CD14-positive monocyte (primary cell): ENCODE results near the gene CCDC13. TPM values are rescaled to one million over a fixed set of nuclear protein-coding genes. Genes with fewer than 3 reads are reported as not detected.

Experiments
- DNase-seq, 3 donors: peaks; one replicate each; pipeline ENCODE4 v3.0.0-alpha.2; 2011 to 2022
- H2AFZ ChIP-seq: 2 replicates; pipeline ENCODE4 v1.6.0; 2012; ENCODE audit warnings: mild to moderate bottlenecking, low read depth, low read length, inconsistent platforms; ENCODE audit not compliant: insufficient read depth, poor library complexity, severe bottlenecking
- H3K27ac ChIP-seq, 2 donors: 1 replicate in 1 of 2; 2 replicates in 1 of 2; pipeline ENCODE4 v1.5.1; 2012 to 2013; ENCODE audit warnings: low read length in 2 of 2, control low read depth in 1 of 2, inconsistent platforms in 1 of 2, low read depth in 1 of 2, mild to moderate bottlenecking in 1 of 2
- H3K27me3 ChIP-seq, 2 donors: one replicate each; pipeline versions ENCODE4 v1.6.0 to v1.6.1; 2011 to 2013; ENCODE audit warnings: low read length in 2 of 2; ENCODE audit not compliant: control insufficient read depth in 2 of 2, insufficient read depth in 2 of 2
- H3K36me3 ChIP-seq, 2 donors: replicated peaks in 1 of 2; 1 replicate in 1 of 2; 2 replicates in 1 of 2; pipeline versions ENCODE4 v1.5.1 to v1.6.1; 2012 to 2013; ENCODE audit warnings: low read length in 2 of 2, control low read depth in 1 of 2, inconsistent platforms in 1 of 2, mild to moderate bottlenecking in 1 of 2; ENCODE audit not compliant: insufficient read depth in 2 of 2, control insufficient read depth in 1 of 2
- H3K4me1 ChIP-seq, 2 donors: 1 replicate in 1 of 2; 2 replicates in 1 of 2; pipeline versions ENCODE4 v1.5.1 to v1.6.1; 2012 to 2013; ENCODE audit warnings: low read length in 2 of 2, control low read depth in 1 of 2, inconsistent platforms in 1 of 2, mild to moderate bottlenecking in 1 of 2, moderate library complexity in 1 of 2; ENCODE audit not compliant: insufficient read depth in 2 of 2, control insufficient read depth in 1 of 2
- H3K4me2 ChIP-seq: replicated peaks from 2 replicates; pipeline ENCODE3; 2012; ENCODE audit warnings: low read length, moderate library complexity, mild to moderate bottlenecking; ENCODE audit not compliant: poor library complexity, severe bottlenecking; ENCODE audit errors: extremely low read depth
- H3K4me3 ChIP-seq, 3 experiments: fragments of 200-600 bp in 1 of 3; sonication (generic) in 1 of 3; replicated peaks in 1 of 3; 1 replicate in 2 of 3; 2 replicates in 1 of 3; pipeline ENCODE4 v1.5.1; 2011 to 2013; ENCODE audit warnings: low read length in 3 of 3, mild to moderate bottlenecking in 3 of 3, control low read depth in 2 of 3, low read depth in 2 of 3, inconsistent platforms in 1 of 3, moderate library complexity in 1 of 3
- H3K79me2 ChIP-seq: 2 replicates; pipeline ENCODE4 v1.6.0; 2012; ENCODE audit warnings: mild to moderate bottlenecking, control low read depth, inconsistent platforms, low read length, moderate library complexity; ENCODE audit not compliant: insufficient read depth
- H3K9ac ChIP-seq: 2 replicates; pipeline ENCODE4 v1.6.0; 2017; ENCODE audit warnings: low read length, mild to moderate bottlenecking; ENCODE audit not compliant: insufficient read depth, poor library complexity, severe bottlenecking
- H3K9me3 ChIP-seq, 2 donors: replicated peaks in 1 of 2; 1 replicate in 1 of 2; 2 replicates in 1 of 2; pipeline versions ENCODE4 v1.5.1 to v1.6.1; 2012 to 2013; ENCODE audit warnings: low read length in 2 of 2, control low read depth in 1 of 2; ENCODE audit not compliant: control insufficient read depth in 1 of 2, insufficient read depth in 1 of 2
- H4K20me1 ChIP-seq: 2 replicates; pipeline ENCODE4 v1.6.0; 2012; ENCODE audit warnings: mild to moderate bottlenecking, low read length, control low read depth, moderate library complexity; ENCODE audit not compliant: insufficient read depth
- H3K27ac Mint-ChIP-seq, 7 donors: one replicate each; pipeline ENCODE4 v1.8.0; 2020; ENCODE audit warnings: mild to moderate bottlenecking in 7 of 7, mixed read lengths in 7 of 7, moderate library complexity in 6 of 7, inconsistent platforms in 2 of 7
- H3K27me3 Mint-ChIP-seq, 3 donors: one replicate each; pipeline ENCODE4 v1.8.0; 2021 to 2022; ENCODE audit warnings: low read depth in 3 of 3, mild to moderate bottlenecking in 3 of 3, mixed read lengths in 3 of 3, moderate library complexity in 3 of 3, inconsistent platforms in 1 of 3
- H3K36me3 Mint-ChIP-seq, 2 donors: one replicate each; pipeline ENCODE4 v1.8.0; 2020; ENCODE audit warnings: mixed read lengths in 2 of 2, inconsistent platforms in 1 of 2, mild to moderate bottlenecking in 1 of 2
- H3K4me1 Mint-ChIP-seq: one replicate; pipeline ENCODE4 v1.8.0; 2020; ENCODE audit warnings: mild to moderate bottlenecking, mixed read lengths
- H3K4me3 Mint-ChIP-seq, 2 donors: one replicate each; pipeline ENCODE4 v1.8.0; 2020; ENCODE audit warnings: mild to moderate bottlenecking in 2 of 2, mixed read lengths in 2 of 2, moderate library complexity in 1 of 2
- H3K9me3 Mint-ChIP-seq, 7 donors: one replicate each; pipeline ENCODE4 v1.8.0; 2020 to 2022; ENCODE audit warnings: mixed read lengths in 7 of 7, mild to moderate bottlenecking in 6 of 7, moderate library complexity in 6 of 7, inconsistent platforms in 2 of 7
- CTCF ChIP-seq: fragments of 200-600 bp; IDR thresholded peaks from one replicate; pipeline ENCODE4 v1.8.0; 2022; ENCODE audit warnings: antibody characterized with exemption, mild to moderate bottlenecking
- WGBS: methylation state at CpG from one replicate; pipeline ENCODE4 v1.1.5; 2013; ENCODE audit warnings: missing lambda C conversion rate; ENCODE audit not compliant: insufficient coverage; 5-methylcytosine and 5-hydroxymethylcytosine counted together
- intact Hi-C, 2 donors: fragments of 100-400 bp; cut with micrococcal nuclease; formaldehyde crosslinking; loops; one replicate each; pipeline versions ENCODE4 v1.15.0 to v1.15.1; 2023
- polyA plus RNA-seq, 3 donors: library from polyadenylated mRNA; depleted of rRNA in 1 of 3; unstranded in 2 of 3; stranded (reverse) in 1 of 3; fragments of 300-500 nt in 2 of 3; fragments of >200 nt in 1 of 3; fragmentation: Illumina TruSeq in 2 of 3; gene quantifications; 1 replicate in 2 of 3; 2 replicates in 1 of 3; pipeline ENCODE4 v1.2.3, GENCODE V29; 2012 to 2021

Gene CCDC13
- polyA plus RNA-seq, 3 donors: 0.97 to 2.4 (median 1.8) TPM

GRCh38 chr3:42752961-42753360 lies 20.1 kb downstream of the CCDC13 start:
- Histone ChIP-seq H3K4me1 (peaks cover 15 to 28% of the 10 kb centered on the region in 2 donors), H3K4me3 (no peak overlapping the region), H4K20me1 (no peaks in the 10 kb centered on the region), H2AFZ (no peak overlapping the region), H3K36me3 (no peaks in the 10 kb centered on the region), H3K27ac (no peak overlapping the region), H3K4me2 (no peak overlapping the region), H3K9ac (no peak overlapping the region), H3K9me3 (no peaks in the 10 kb centered on the region), H3K27me3 (no peaks in the 10 kb centered on the region), H3K79me2 (no peaks in the 10 kb centered on the region)
- peaks cover 9 to 14% of the 10 kb centered on the region in 2 donors for H3K36me3 Mint-ChIP-seq
- H3K4me3 Mint-ChIP-seq: no peak overlapping the region
- no peak for DNase-seq
- peaks cover 0 to 4% (median 2%) of the 10 kb centered on the region in 3 donors for H3K27me3 Mint-ChIP-seq
- no peak for TF ChIP-seq CTCF
- intact Hi-C loops: no loop called here
- H3K27ac Mint-ChIP-seq: no peak overlapping the region
- peaks cover 28% of the 10 kb centered on the region for H3K4me1 Mint-ChIP-seq
- no peaks in the 10 kb centered on the region for H3K9me3 Mint-ChIP-seq
- 100% methylated on average over 3 of the region's 4 CpGs for WGBS

- Histone ChIP-seq H2AFZ (no peak overlapping the region), H3K27ac (no peak overlapping the region), H3K36me3 (no peaks in the 10 kb centered on the region), H3K4me1 (peaks cover 20 to 33% of the 10 kb centered on the region in 2 donors), H3K4me3 (no peak overlapping the region), H3K4me2 (no peak overlapping the region), H4K20me1 (no peaks in the 10 kb centered on the region), H3K9me3 (no peaks in the 10 kb centered on the region), H3K79me2 (no peaks in the 10 kb centered on the region), H3K27me3 (no peaks in the 10 kb centered on the region), H3K9ac (no peak overlapping the region)
- H3K27me3 Mint-ChIP-seq: peaks cover 0 to 3% (median 2%) of the 10 kb centered on the region in 3 donors
- H3K27ac Mint-ChIP-seq: no peak overlapping the region
- WGBS: 91% methylated on average over 3 of the region's 9 CpGs
- peaks cover 33% of the 10 kb centered on the region for H3K4me1 Mint-ChIP-seq
- no peak for TF ChIP-seq CTCF
- intact Hi-C loops: no loop called here
- no peak for DNase-seq
- peaks cover 9 to 14% of the 10 kb centered on the region in 2 donors for H3K36me3 Mint-ChIP-seq
- H3K4me3 Mint-ChIP-seq: no peak overlapping the region
- no peaks in the 10 kb centered on the region for H3K9me3 Mint-ChIP-seq
Measured at GRCh38 chr3:42752441-42752840, 20.6 kb downstream of the CCDC13 start.
